Measurements from ENCODE around the gene VAMP2.
A peak's percentile ranks its signal among the peaks of the same experiment; 100 is the strongest.

VAMP2 gene

GRCh38 chr17:8121407-8121680 lies 41.4 kb downstream of the VAMP2 start:
- no peak for DNase-seq

- DNase-seq: peak; percentile 77
These were observed 42.0 kb downstream of the VAMP2 start for GRCh38 chr17:8120520-8121406.

- DNase-seq: peak; percentile 92
These were observed 42.9 kb downstream of the VAMP2 start for GRCh38 chr17:8119581-8120519.

GRCh38 chr17:8118769-8119580 lies 43.8 kb downstream of the VAMP2 start:
- DNase-seq: peak; percentile 98

GRCh38 chr17:8117980-8118768 lies 44.6 kb downstream of the VAMP2 start, which contains the start of gene ALOXE3:
TSS of gene ALOXE3 (minus strand) at chr17:8118514. CDS start at chr17:8117990, 524 bp downstream.
- peak; percentile 75 for DNase-seq

GRCh38 chr17:8117367-8117979 lies 45.3 kb downstream of the VAMP2 start:
- DNase-seq: no peak

- DNase-seq: no peak
These were observed 46.0 kb downstream of the VAMP2 start for GRCh38 chr17:8116776-8117175.

- DNase-seq: no peak
These were observed 51.8 kb downstream of the VAMP2 start for GRCh38 chr17:8110907-8111306.

- DNase-seq: no peak
These were observed 52.3 kb downstream of the VAMP2 start for GRCh38 chr17:8110456-8110804.

- DNase-seq: peak; percentile 77
These were observed 52.9 kb downstream of the VAMP2 start for GRCh38 chr17:8109661-8110455.

Measured in retina (tissue), 1 donor.